ENCODE data around the gene UHRF2. TPM values are rescaled to one million over a fixed set of nuclear protein-coding genes. Genes with fewer than 3 reads are reported as not detected.
"Not testable (repeated sequence)": the region's sequence is repeated elsewhere in the genome, so short reads cannot be mapped to it uniquely, and the experiment has no call there.

Gene UHRF2
- total RNA-seq, 1 experiment from 2014 or later = 39.0 TPM

DNA sequence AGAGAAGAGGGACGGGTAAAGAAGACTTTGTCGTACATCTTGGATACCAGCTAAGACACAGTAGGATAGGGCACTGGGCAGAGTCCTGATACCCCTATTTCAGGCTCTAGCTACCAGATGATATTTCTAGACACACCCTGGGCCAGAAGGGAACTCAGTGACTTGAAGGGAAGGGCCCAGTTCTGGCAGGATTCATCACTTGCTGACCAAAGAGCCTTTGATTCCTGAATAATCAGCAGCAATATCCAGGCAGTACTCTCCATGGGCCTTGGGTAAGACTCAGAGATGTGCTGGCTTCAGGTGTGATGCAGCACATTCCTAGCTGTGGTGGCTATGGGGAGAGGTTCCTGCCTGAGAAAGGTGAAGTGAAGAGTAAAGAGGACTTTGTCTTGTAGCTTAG, 44.2 kb upstream of the UHRF2 start:
- DNase-seq (ENCODE audit: low spot score) = no peak
- no peak overlapping the region for H3K27ac Mint-ChIP-seq
- ChIA-PET POLR2A (no interaction called here), CTCF (no interaction called here)
- no peaks in the 10 kb centered on the region for H3K27me3 Mint-ChIP-seq (ENCODE audit: low read depth)
- ATAC-seq = no peak
- no peaks in the 10 kb centered on the region for H3K4me1 Mint-ChIP-seq
- TF ChIP-seq TEAD1 (CRISPR knock-in tag; IDR thresholded peaks at IDR 0.05) (no peak), MYBL2 (CRISPR knock-in tag; IDR thresholded peaks at IDR 0.05) (no peak), SMAD3 (CRISPR knock-in tag; IDR thresholded peaks at IDR 0.05; ENCODE audit: borderline replicate concordance) (no peak), GTF2I (CRISPR knock-in tag; conservative IDR thresholded peaks at IDR 0.05) (no peak), CREM (CRISPR knock-in tag; IDR thresholded peaks at IDR 0.05) (no peak), ZNF671 (CRISPR knock-in tag; IDR thresholded peaks at IDR 0.05) (no peak), ZNF121 (CRISPR knock-in tag; IDR thresholded peaks at IDR 0.05) (no peak), ETV6 (CRISPR knock-in tag; IDR thresholded peaks at IDR 0.05) (no peak), ZNF219 (CRISPR knock-in tag; IDR thresholded peaks at IDR 0.05; ENCODE audit: borderline replicate concordance) (no peak), SOX15 (CRISPR knock-in tag; IDR thresholded peaks at IDR 0.05) (no peak), CBFB (CRISPR knock-in tag; IDR thresholded peaks at IDR 0.05; ENCODE audit: low read depth) (no peak), ELF4 (CRISPR knock-in tag; IDR thresholded peaks at IDR 0.05; ENCODE audit: low read depth) (no peak)
- TF ChIP-seq, protein P1, sequence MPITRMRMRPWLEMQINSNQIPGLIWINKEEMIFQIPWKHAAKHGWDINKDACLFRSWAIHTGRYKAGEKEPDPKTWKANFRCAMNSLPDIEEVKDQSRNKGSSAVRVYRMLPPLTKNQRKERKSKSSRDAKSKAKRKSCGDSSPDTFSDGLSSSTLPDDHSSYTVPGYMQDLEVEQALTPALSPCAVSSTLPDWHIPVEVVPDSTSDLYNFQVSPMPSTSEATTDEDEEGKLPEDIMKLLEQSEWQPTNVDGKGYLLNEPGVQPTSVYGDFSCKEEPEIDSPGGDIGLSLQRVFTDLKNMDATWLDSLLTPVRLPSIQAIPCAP (CRISPR knock-in tag; IDR thresholded peaks at IDR 0.05) = no peak
- TF ChIP-seq, protein P2, sequence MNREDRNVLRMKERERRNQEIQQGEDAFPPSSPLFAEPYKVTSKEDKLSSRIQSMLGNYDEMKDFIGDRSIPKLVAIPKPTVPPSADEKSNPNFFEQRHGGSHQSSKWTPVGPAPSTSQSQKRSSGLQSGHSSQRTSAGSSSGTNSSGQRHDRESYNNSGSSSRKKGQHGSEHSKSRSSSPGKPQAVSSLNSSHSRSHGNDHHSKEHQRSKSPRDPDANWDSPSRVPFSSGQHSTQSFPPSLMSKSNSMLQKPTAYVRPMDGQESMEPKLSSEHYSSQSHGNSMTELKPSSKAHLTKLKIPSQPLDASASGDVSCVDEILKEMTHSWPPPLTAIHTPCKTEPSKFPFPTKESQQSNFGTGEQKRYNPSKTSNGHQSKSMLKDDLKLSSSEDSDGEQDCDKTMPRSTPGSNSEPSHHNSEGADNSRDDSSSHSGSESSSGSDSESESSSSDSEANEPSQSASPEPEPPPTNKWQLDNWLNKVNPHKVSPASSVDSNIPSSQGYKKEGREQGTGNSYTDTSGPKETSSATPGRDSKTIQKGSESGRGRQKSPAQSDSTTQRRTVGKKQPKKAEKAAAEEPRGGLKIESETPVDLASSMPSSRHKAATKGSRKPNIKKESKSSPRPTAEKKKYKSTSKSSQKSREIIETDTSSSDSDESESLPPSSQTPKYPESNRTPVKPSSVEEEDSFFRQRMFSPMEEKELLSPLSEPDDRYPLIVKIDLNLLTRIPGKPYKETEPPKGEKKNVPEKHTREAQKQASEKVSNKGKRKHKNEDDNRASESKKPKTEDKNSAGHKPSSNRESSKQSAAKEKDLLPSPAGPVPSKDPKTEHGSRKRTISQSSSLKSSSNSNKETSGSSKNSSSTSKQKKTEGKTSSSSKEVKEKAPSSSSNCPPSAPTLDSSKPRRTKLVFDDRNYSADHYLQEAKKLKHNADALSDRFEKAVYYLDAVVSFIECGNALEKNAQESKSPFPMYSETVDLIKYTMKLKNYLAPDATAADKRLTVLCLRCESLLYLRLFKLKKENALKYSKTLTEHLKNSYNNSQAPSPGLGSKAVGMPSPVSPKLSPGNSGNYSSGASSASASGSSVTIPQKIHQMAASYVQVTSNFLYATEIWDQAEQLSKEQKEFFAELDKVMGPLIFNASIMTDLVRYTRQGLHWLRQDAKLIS (CRISPR knock-in tag; IDR thresholded peaks at IDR 0.05; ENCODE audit: borderline replicate concordance) = no peak
- TF ChIP-seq, protein P3, sequence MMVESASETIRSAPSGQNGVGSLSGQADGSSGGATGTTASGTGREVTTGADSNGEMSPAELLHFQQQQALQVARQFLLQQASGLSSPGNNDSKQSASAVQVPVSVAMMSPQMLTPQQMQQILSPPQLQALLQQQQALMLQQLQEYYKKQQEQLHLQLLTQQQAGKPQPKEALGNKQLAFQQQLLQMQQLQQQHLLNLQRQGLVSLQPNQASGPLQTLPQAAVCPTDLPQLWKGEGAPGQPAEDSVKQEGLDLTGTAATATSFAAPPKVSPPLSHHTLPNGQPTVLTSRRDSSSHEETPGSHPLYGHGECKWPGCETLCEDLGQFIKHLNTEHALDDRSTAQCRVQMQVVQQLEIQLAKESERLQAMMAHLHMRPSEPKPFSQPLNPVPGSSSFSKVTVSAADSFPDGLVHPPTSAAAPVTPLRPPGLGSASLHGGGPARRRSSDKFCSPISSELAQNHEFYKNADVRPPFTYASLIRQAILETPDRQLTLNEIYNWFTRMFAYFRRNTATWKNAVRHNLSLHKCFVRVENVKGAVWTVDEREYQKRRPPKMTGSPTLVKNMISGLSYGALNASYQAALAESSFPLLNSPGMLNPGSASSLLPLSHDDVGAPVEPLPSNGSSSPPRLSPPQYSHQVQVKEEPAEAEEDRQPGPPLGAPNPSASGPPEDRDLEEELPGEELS (CRISPR knock-in tag; IDR thresholded peaks at IDR 0.05) = no peak
- H3K9me3 Mint-ChIP-seq = peaks cover 38% of the 10 kb centered on the region
- H3K36me3 Mint-ChIP-seq = peaks cover 23% of the 10 kb centered on the region
- no peak overlapping the region for H3K4me3 Mint-ChIP-seq

DNA sequence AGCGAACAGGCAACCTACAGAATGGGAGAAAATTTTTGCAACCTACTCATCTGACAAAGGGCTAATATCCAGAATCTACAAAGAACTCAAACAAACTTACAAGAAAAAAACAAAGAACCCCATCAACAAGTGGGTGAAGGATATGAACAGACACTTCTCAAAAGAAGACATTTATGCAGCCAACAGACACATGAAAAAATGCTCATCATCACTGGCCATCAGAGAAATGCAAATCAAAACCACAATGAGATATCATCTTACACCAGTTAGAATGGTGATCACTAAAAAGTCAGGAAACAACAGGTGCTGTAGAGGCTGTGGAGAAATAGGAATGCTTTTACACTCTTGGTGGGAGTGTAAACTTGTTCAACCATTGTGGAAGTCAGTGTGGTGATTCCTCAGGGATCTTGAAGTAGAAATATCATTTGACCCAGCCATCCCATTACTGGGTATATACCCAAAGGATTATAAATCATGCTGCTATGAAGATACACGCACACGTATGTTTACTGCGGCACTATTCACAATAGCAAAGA, 31.5 kb upstream of the UHRF2 start:
- ATAC-seq; H3K27me3 Mint-ChIP-seq (ENCODE audit: low read depth); H3K27ac Mint-ChIP-seq; CTCF ChIA-PET; H3K4me1 Mint-ChIP-seq; H3K4me3 Mint-ChIP-seq; DNase-seq (ENCODE audit: low spot score); POLR2A ChIA-PET: not testable (repeated sequence)
- peaks cover 12% of the 10 kb centered on the region for H3K36me3 Mint-ChIP-seq
- peaks cover 23% of the 10 kb centered on the region for H3K9me3 Mint-ChIP-seq

DNA sequence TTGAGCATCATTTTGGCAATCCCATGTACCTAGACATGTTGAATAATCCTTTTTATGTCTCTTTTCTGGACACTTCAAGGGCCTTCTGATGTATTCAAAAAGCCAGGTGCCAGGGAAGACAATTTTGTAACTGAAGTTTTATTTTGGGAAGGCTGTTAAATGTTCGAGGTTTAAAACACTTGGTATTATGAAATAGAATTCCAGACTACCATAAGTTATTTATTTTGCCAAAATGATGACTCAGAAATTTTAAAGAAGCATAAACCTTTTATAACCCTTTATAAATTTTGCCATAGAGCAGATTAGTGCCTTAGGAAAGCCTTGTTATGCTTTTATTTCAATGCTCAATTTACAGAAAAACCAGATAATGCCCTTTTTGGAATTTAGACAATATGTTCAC, 30.3 kb upstream of the UHRF2 start:
- Mint-ChIP-seq H3K27me3 (ENCODE audit: low read depth) (peaks cover 4% of the 10 kb centered on the region), H3K27ac (no peak overlapping the region), H3K36me3 (peaks cover 2% of the 10 kb centered on the region; the same call in 1 of the 2 replicates), H3K4me3 (no peak overlapping the region), H3K4me1 (peaks cover 8% of the 10 kb centered on the region), H3K9me3 (peaks cover 16% of the 10 kb centered on the region)
- no peak for ATAC-seq
- no peak for DNase-seq (ENCODE audit: low spot score)
- CTCF ChIA-PET = no interaction called here
- POLR2A ChIA-PET = no interaction called here
- TF ChIP-seq IRF2 (CRISPR knock-in tag; IDR thresholded peaks at IDR 0.05; ENCODE audit: borderline replicate concordance, low read depth) (no peak), GABPB1 (CRISPR knock-in tag; IDR thresholded peaks at IDR 0.05) (no peak), KAT7 (CRISPR knock-in tag; IDR thresholded peaks at IDR 0.05; ENCODE audit: borderline replicate concordance) (no peak), CREM (CRISPR knock-in tag; IDR thresholded peaks at IDR 0.05) (no peak), FOXP1 (CRISPR knock-in tag; IDR thresholded peaks at IDR 0.05; ENCODE audit: borderline replicate concordance) (no peak), ZNF396 (CRISPR knock-in tag; IDR thresholded peaks at IDR 0.05; ENCODE audit: borderline replicate concordance) (no peak)
- TF ChIP-seq, protein P4, sequence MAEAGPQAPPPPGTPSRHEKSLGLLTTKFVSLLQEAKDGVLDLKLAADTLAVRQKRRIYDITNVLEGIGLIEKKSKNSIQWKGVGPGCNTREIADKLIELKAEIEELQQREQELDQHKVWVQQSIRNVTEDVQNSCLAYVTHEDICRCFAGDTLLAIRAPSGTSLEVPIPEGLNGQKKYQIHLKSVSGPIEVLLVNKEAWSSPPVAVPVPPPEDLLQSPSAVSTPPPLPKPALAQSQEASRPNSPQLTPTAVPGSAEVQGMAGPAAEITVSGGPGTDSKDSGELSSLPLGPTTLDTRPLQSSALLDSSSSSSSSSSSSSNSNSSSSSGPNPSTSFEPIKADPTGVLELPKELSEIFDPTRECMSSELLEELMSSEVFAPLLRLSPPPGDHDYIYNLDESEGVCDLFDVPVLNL (CRISPR knock-in tag; IDR thresholded peaks at IDR 0.05; ENCODE audit: borderline replicate concordance, low read depth) = no peak
- TF ChIP-seq, protein P5, sequence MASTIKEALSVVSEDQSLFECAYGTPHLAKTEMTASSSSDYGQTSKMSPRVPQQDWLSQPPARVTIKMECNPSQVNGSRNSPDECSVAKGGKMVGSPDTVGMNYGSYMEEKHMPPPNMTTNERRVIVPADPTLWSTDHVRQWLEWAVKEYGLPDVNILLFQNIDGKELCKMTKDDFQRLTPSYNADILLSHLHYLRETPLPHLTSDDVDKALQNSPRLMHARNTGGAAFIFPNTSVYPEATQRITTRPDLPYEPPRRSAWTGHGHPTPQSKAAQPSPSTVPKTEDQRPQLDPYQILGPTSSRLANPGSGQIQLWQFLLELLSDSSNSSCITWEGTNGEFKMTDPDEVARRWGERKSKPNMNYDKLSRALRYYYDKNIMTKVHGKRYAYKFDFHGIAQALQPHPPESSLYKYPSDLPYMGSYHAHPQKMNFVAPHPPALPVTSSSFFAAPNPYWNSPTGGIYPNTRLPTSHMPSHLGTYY (CRISPR knock-in tag; IDR thresholded peaks at IDR 0.05) = no peak
- TF ChIP-seq, protein P6, sequence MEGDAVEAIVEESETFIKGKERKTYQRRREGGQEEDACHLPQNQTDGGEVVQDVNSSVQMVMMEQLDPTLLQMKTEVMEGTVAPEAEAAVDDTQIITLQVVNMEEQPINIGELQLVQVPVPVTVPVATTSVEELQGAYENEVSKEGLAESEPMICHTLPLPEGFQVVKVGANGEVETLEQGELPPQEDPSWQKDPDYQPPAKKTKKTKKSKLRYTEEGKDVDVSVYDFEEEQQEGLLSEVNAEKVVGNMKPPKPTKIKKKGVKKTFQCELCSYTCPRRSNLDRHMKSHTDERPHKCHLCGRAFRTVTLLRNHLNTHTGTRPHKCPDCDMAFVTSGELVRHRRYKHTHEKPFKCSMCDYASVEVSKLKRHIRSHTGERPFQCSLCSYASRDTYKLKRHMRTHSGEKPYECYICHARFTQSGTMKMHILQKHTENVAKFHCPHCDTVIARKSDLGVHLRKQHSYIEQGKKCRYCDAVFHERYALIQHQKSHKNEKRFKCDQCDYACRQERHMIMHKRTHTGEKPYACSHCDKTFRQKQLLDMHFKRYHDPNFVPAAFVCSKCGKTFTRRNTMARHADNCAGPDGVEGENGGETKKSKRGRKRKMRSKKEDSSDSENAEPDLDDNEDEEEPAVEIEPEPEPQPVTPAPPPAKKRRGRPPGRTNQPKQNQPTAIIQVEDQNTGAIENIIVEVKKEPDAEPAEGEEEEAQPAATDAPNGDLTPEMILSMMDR (IDR thresholded peaks at IDR 0.05) = no peak
